ENCODE data around the gene CNOT8. TPM values are rescaled to one million over a fixed set of nuclear protein-coding genes. Genes with fewer than 3 reads are reported as not detected.
A peak's percentile ranks its signal among the peaks of the same experiment; 100 is the strongest.

Gene CNOT8
- total and polyA plus RNA-seq, 2 donors (not counting 3 experiments of a cell fraction or from before 2014, with no cell fraction given): 42.6 to 53.7 TPM

- ChIA-PET CTCF (interaction anchor here (1.6 kb wide), 1 partner anchor 11 kb away, joined by 3 read pairs; no protein-coding TSS in a partner anchor), POLR2A (interaction anchor here (0.6 kb wide), 1 partner anchor 12 kb away, joined by 9 read pairs; no protein-coding TSS in a partner anchor)
- Histone ChIP-seq H2AFZ (ENCODE audit: low read depth, low read length) (no peak overlapping the region), H3K27me3 (ENCODE audit: control insufficient read depth in 2 of 2, insufficient read depth in 2 of 2, low read length in 2 of 2) (no peaks in the 10 kb centered on the region), H4K20me1 (replicated peaks; ENCODE audit: control insufficient read depth, extremely low read depth, insufficient read depth, low read length) (no peaks in the 10 kb centered on the region), H3K9me3 (replicated peaks; ENCODE audit: control insufficient read depth, insufficient read depth, low read length) (no peaks in the 10 kb centered on the region), H3K27ac (ENCODE audit: insufficient read depth, low read depth, low read length) (no peak overlapping the region), H3K36me3 (ENCODE audit: control insufficient read depth in 2 of 2, extremely low read depth in 1 of 2, insufficient read depth in 2 of 2, low read length in 2 of 2) (peaks cover 0 to 15% of the 10 kb centered on the region in 2 experiments), H3K9me1 (replicated peaks; ENCODE audit: control insufficient read depth, extremely low read depth, insufficient read depth, low read length) (no peaks in the 10 kb centered on the region), H3K4me2 (ENCODE audit: insufficient read depth, low read length) (no peak overlapping the region), H3K79me2 (ENCODE audit: control insufficient read depth, insufficient read depth, low read length) (no peaks in the 10 kb centered on the region), H3K9ac (replicated peaks; ENCODE audit: extremely low read depth, insufficient read depth, low read length) (no peak overlapping the region), H3K4me1 (ENCODE audit: control insufficient read depth, extremely low read depth, insufficient read depth, low read length) (no peaks in the 10 kb centered on the region), H3K4me3 (replicated peaks in 1 of 3; ENCODE audit: insufficient read depth in 1 of 3, low read depth in 1 of 3, low read length in 3 of 3) (no peak overlapping the region)
- dilution Hi-C loops (cut with MboI; ENCODE audit: extremely low pct_ligation_motif_present, low sequenced_read_pairs) (no loop called here), intact Hi-C loops (cut with micrococcal nuclease) (no loop called here)
- FAIRE-seq: no peak
- TF ChIP-seq POLR2AphosphoS5 (IDR thresholded peaks at IDR 0.05; ENCODE audit: insufficient read depth, low read depth, low read length) (peak; percentile 21), JUN (IDR thresholded peaks at IDR 0.05; ENCODE audit: borderline replicate concordance, insufficient read depth, insufficient read length, low read depth) (no peak), POLR2A (IDR thresholded peaks at IDR 0.05; ENCODE audit: low read depth, low read length) (no peak), MYC (IDR thresholded peaks at IDR 0.05; ENCODE audit: low read depth, low read length) (no peak), EZH2 (IDR thresholded peaks at IDR 0.05; ENCODE audit: borderline replicate concordance, low read depth, low read length, severe bottlenecking) (no peak), FOS (IDR thresholded peaks at IDR 0.05; ENCODE audit: borderline replicate concordance, insufficient read depth, low read length) (no peak)
- TF ChIP-seq, protein P1, sequence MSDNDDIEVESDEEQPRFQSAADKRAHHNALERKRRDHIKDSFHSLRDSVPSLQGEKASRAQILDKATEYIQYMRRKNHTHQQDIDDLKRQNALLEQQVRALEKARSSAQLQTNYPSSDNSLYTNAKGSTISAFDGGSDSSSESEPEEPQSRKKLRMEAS (IDR thresholded peaks at IDR 0.05; ENCODE audit: insufficient read depth, insufficient read length): no peak
- no TSS peak for BruUV-seq (replicated peaks)
- no peak for DNase-seq (ENCODE audit: low read depth, low spot score)
Observed at GRCh38 chr5:154823605-154824004, 34.8 kb upstream of the CNOT8 start.

GRCh38 chr5:154824070-154824469 is 34.4 kb upstream of the CNOT8 start:
- no TSS peak for BruUV-seq (replicated peaks)
- dilution Hi-C loops (cut with MboI; ENCODE audit: extremely low pct_ligation_motif_present, low sequenced_read_pairs) (no loop called here), intact Hi-C loops (cut with micrococcal nuclease) (no loop called here)
- Histone ChIP-seq H2AFZ (ENCODE audit: low read depth, low read length) (no peak overlapping the region), H3K27me3 (ENCODE audit: control insufficient read depth in 2 of 2, insufficient read depth in 2 of 2, low read length in 2 of 2) (no peaks in the 10 kb centered on the region), H3K4me1 (ENCODE audit: control insufficient read depth, extremely low read depth, insufficient read depth, low read length) (no peaks in the 10 kb centered on the region), H3K9me1 (replicated peaks; ENCODE audit: control insufficient read depth, extremely low read depth, insufficient read depth, low read length) (no peaks in the 10 kb centered on the region), H4K20me1 (replicated peaks; ENCODE audit: control insufficient read depth, extremely low read depth, insufficient read depth, low read length) (no peaks in the 10 kb centered on the region), H3K27ac (ENCODE audit: insufficient read depth, low read depth, low read length) (no peak overlapping the region), H3K4me2 (ENCODE audit: insufficient read depth, low read length) (no peak overlapping the region), H3K9me3 (replicated peaks; ENCODE audit: control insufficient read depth, insufficient read depth, low read length) (no peaks in the 10 kb centered on the region), H3K36me3 (ENCODE audit: control insufficient read depth in 2 of 2, extremely low read depth in 1 of 2, insufficient read depth in 2 of 2, low read length in 2 of 2) (peaks cover 0 to 15% of the 10 kb centered on the region in 2 experiments), H3K4me3 (replicated peaks in 1 of 3; ENCODE audit: insufficient read depth in 1 of 3, low read depth in 1 of 3, low read length in 3 of 3) (no peak overlapping the region), H3K9ac (replicated peaks; ENCODE audit: extremely low read depth, insufficient read depth, low read length) (no peak overlapping the region), H3K79me2 (ENCODE audit: control insufficient read depth, insufficient read depth, low read length) (no peaks in the 10 kb centered on the region)
- DNase-seq (ENCODE audit: low read depth, low spot score) (no peak), FAIRE-seq (no peak)
- POLR2A ChIA-PET: interaction anchor here (0.6 kb wide), 1 partner anchor 12 kb away, joined by 9 read pairs; no protein-coding TSS in a partner anchor
- CTCF ChIA-PET: no interaction called here
- no peak for TF ChIP-seq JUN (IDR thresholded peaks at IDR 0.05; ENCODE audit: borderline replicate concordance, insufficient read depth, insufficient read length, low read depth)
- TF ChIP-seq EZH2 (IDR thresholded peaks at IDR 0.05; ENCODE audit: borderline replicate concordance, low read depth, low read length, severe bottlenecking): no peak
- TF ChIP-seq MYC (IDR thresholded peaks at IDR 0.05; ENCODE audit: low read depth, low read length): no peak
- TF ChIP-seq GATA2 (IDR thresholded peaks at IDR 0.05; ENCODE audit: insufficient read depth, insufficient read length, low read depth, low read length): no peak
- no peak for TF ChIP-seq CTCF (IDR thresholded peaks at IDR 0.05; ENCODE audit: extremely low read depth in 1 of 2, insufficient read depth in 1 of 2, low read depth in 1 of 2, low read length in 2 of 2)
- no peak for TF ChIP-seq FOS (IDR thresholded peaks at IDR 0.05; ENCODE audit: borderline replicate concordance, insufficient read depth, low read length)
- TF ChIP-seq, protein P1 (IDR thresholded peaks at IDR 0.05; ENCODE audit: insufficient read depth, insufficient read length): no peak
- no peak for TF ChIP-seq POLR2AphosphoS5 (IDR thresholded peaks at IDR 0.05; ENCODE audit: insufficient read depth, low read depth, low read length)
- no peak for TF ChIP-seq POLR2A (IDR thresholded peaks at IDR 0.05; ENCODE audit: low read depth, low read length)

Data from endothelial cell of umbilical vein (primary cell).